H9 (cell line): ENCODE data around the gene ACTL6B. TPM values are rescaled to one million over a fixed set of nuclear protein-coding genes. Genes with fewer than 3 reads are reported as not detected.
A peak's percentile ranks its signal among the peaks of the same experiment; 100 is the strongest.

Source experiments
- DNase-seq: peaks from one replicate; pipeline ENCODE4 v3.0.0-alpha.2; 2017
- H2AFZ ChIP-seq: one replicate; pipeline ENCODE4 v1.6.1; 2013; ENCODE audit warnings: mild to moderate bottlenecking, low read length, control low read depth, moderate library complexity
- H2AK5ac ChIP-seq: 2 replicates; pipeline ENCODE4 v1.6.1; 2013; ENCODE audit warnings: low read length, control low read depth, mixed read lengths; ENCODE audit not compliant: insufficient read length
- H2BK120ac ChIP-seq: one replicate; pipeline ENCODE4 v1.6.1; 2013; ENCODE audit warnings: low read depth, mild to moderate bottlenecking, low read length, control low read depth, inconsistent platforms; ENCODE audit not compliant: poor library complexity, severe bottlenecking
- H2BK12ac ChIP-seq: 2 replicates; pipeline ENCODE4 v1.6.1; 2013; ENCODE audit warnings: low read length, control low read depth, mixed read lengths, low read depth; ENCODE audit not compliant: insufficient read length
- H2BK15ac ChIP-seq: 2 replicates; pipeline ENCODE4 v1.6.1; 2013; ENCODE audit warnings: low read depth, low read length, control low read depth
- H2BK20ac ChIP-seq: one replicate; pipeline ENCODE4 v1.6.1; 2013; ENCODE audit warnings: low read depth, mild to moderate bottlenecking, low read length, control low read depth, inconsistent platforms; ENCODE audit not compliant: poor library complexity, severe bottlenecking
- H2BK5ac ChIP-seq: 2 replicates; pipeline ENCODE4 v1.6.1; 2013; ENCODE audit warnings: low read length, control low read depth, mixed read lengths; ENCODE audit not compliant: insufficient read length
- H3K14ac ChIP-seq: 2 replicates; pipeline ENCODE4 v1.6.1; 2013; ENCODE audit warnings: low read length, control low read depth; ENCODE audit not compliant: insufficient read depth
- H3K18ac ChIP-seq: 2 replicates; pipeline ENCODE4 v1.6.1; 2013; ENCODE audit warnings: low read depth, mild to moderate bottlenecking, mixed read lengths, low read length, control low read depth; ENCODE audit not compliant: insufficient read length
- H3K23ac ChIP-seq: 2 replicates; pipeline ENCODE4 v1.6.1; 2013; ENCODE audit warnings: low read length, control low read depth, mixed read lengths, low read depth; ENCODE audit not compliant: insufficient read length
- H3K23me2 ChIP-seq: 2 replicates; pipeline ENCODE4 v1.6.1; 2013; ENCODE audit warnings: low read depth, mild to moderate bottlenecking, mixed read lengths, low read length, control low read depth; ENCODE audit not compliant: insufficient read length, poor library complexity, severe bottlenecking
- H3K27ac ChIP-seq: 2 replicates; pipeline ENCODE4 v1.5.1; 2013; ENCODE audit warnings: low read length, control low read depth, mixed read lengths, low read depth; ENCODE audit not compliant: insufficient read length
- H3K27me3 ChIP-seq: 2 replicates; pipeline ENCODE4 v1.6.1; 2013; ENCODE audit warnings: low read length, control low read depth, inconsistent platforms; ENCODE audit not compliant: insufficient read depth
- H3K4ac ChIP-seq: 2 replicates; pipeline ENCODE4 v1.6.1; 2013; ENCODE audit warnings: low read depth, mild to moderate bottlenecking, control low read depth, inconsistent platforms, low read length, moderate library complexity
- H3K4me1 ChIP-seq: 2 replicates; pipeline ENCODE4 v1.6.1; 2013; ENCODE audit warnings: low read length, control low read depth, inconsistent platforms; ENCODE audit not compliant: insufficient read depth
- H3K4me2 ChIP-seq: 2 replicates; pipeline ENCODE4 v1.6.1; 2013; ENCODE audit warnings: low read length, control low read depth, mixed read lengths; ENCODE audit not compliant: insufficient read length, insufficient read depth
- H3K56ac ChIP-seq: 2 replicates; pipeline ENCODE4 v1.6.1; 2013; ENCODE audit warnings: low read depth, mild to moderate bottlenecking, mixed read lengths, low read length, control low read depth; ENCODE audit not compliant: insufficient read length
- H3K79me1 ChIP-seq: 2 replicates; pipeline ENCODE4 v1.6.1; 2013; ENCODE audit warnings: low read depth, mild to moderate bottlenecking, moderate library complexity, low read length, control low read depth, inconsistent platforms; ENCODE audit not compliant: insufficient read depth, poor library complexity, severe bottlenecking
- H3K79me2 ChIP-seq: 2 replicates; pipeline ENCODE4 v1.6.1; 2013; ENCODE audit warnings: low read length, control low read depth, inconsistent platforms; ENCODE audit not compliant: insufficient read depth
- H3K9ac ChIP-seq: 2 replicates; pipeline ENCODE4 v1.6.1; 2013; ENCODE audit warnings: low read length, control low read depth, mixed read lengths; ENCODE audit not compliant: insufficient read length; ENCODE audit errors: extremely low read depth
- H3K9me3 ChIP-seq: one replicate; pipeline ENCODE4 v1.6.1; 2013; ENCODE audit warnings: low read depth, low read length, inconsistent platforms; ENCODE audit not compliant: control insufficient read depth
- H3T11ph ChIP-seq: one replicate; pipeline ENCODE4 v1.6.1; 2013; ENCODE audit warnings: mild to moderate bottlenecking, low read length, control low read depth, inconsistent platforms
- H4K20me1 ChIP-seq: one replicate; pipeline ENCODE4 v1.6.1; 2013; ENCODE audit not compliant: control insufficient read depth, insufficient read length, insufficient read depth
- H4K5ac ChIP-seq: 2 replicates; pipeline ENCODE4 v1.6.1; 2013; ENCODE audit warnings: low read depth, mild to moderate bottlenecking, mixed read lengths, low read length, control low read depth; ENCODE audit not compliant: insufficient read length
- H4K8ac ChIP-seq: replicated peaks from 2 replicates; pipeline ENCODE4 v1.6.1; 2013; ENCODE audit warnings: low read length, control low read depth, mixed read lengths, low read depth; ENCODE audit not compliant: insufficient read length
- H4K91ac ChIP-seq: 2 replicates; pipeline ENCODE4 v1.6.1; 2013; ENCODE audit warnings: low read depth, mild to moderate bottlenecking, moderate library complexity, mixed read lengths, low read length, control low read depth; ENCODE audit not compliant: insufficient read length
- H3K27ac Mint-ChIP-seq, 3 experiments: 2 replicates in 2 of 3; 3 replicates in 1 of 3; pipeline ENCODE4 v1.8.0; 2020 to 2021; ENCODE audit warnings: mixed read lengths in 3 of 3, mild to moderate bottlenecking in 1 of 3, moderate library complexity in 1 of 3
- H3K27me3 Mint-ChIP-seq: 2 replicates; pipeline ENCODE4 v1.8.0; 2021; ENCODE audit warnings: low read depth, mild to moderate bottlenecking, moderate library complexity, mixed read lengths
- H3K36me3 Mint-ChIP-seq, 3 experiments: 2 replicates in 2 of 3; 3 replicates in 1 of 3; pipeline ENCODE4 v1.8.0; 2020 to 2021; ENCODE audit warnings: low read depth in 3 of 3, mixed read lengths in 3 of 3; ENCODE audit not compliant: insufficient read depth in 1 of 3
- H3K4me1 Mint-ChIP-seq, 2 experiments: 2 replicates each; pipeline ENCODE4 v1.8.0; 2020; ENCODE audit warnings: mixed read lengths in 2 of 2
- H3K4me3 Mint-ChIP-seq, 2 experiments: 2 replicates in 1 of 2; 3 replicates in 1 of 2; pipeline ENCODE4 v1.8.0; 2020 to 2021; ENCODE audit warnings: mild to moderate bottlenecking in 2 of 2, mixed read lengths in 2 of 2, moderate library complexity in 1 of 2
- H3K9me3 Mint-ChIP-seq, 2 experiments: 2 replicates in 1 of 2; 3 replicates in 1 of 2; pipeline ENCODE4 v1.8.0; 2020; ENCODE audit warnings: mild to moderate bottlenecking in 2 of 2, mixed read lengths in 2 of 2, moderate library complexity in 1 of 2
- CTCF ChIP-seq: fragments of 200-600 bp; sonication (generic); conservative IDR thresholded peaks from 3 replicates; pipeline ENCODE4 v1.8.0; 2021; ENCODE audit warnings: antibody characterized with exemption, mild to moderate bottlenecking
- WGBS: extraction: QIAGEN DNeasy Blood & Tissue Kit; methylation state at CpG from one replicate; pipeline ENCODE4 v1.1.7; 2013; ENCODE audit warnings: missing lambda C conversion rate, low lambda C conversion rate, mixed read lengths; ENCODE audit not compliant: insufficient read length; ENCODE audit errors: extremely low coverage; 5-methylcytosine and 5-hydroxymethylcytosine counted together
- total RNA-seq: library from RNA; stranded (reverse); gene quantifications from 2 replicates; pipeline ENCODE4 v1.2.1, GENCODE V29; 2021

Gene ACTL6B
- total RNA-seq, 1 experiment from 2014 or later: 0.50 TPM

DNA sequence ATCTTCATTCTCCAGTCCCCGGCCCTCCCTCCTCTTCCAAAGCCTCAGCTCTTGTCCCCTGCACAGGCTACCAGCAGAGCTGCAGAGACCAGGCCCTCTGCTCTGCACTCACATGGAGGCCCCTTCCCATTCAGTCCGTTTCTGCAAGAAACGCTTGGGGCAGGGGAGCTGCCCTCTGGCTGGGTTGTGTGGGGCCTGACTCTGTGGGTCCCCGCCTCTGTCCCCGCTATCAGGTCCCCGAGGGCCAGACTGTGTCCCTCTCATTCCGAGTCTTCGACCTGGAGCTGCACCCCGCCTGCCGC lies 52.6 kb downstream of the ACTL6B start:
- Histone ChIP-seq H2BK12ac (no peak overlapping the region), H3K27ac (no peak overlapping the region), H2BK15ac (no peak overlapping the region), H3K56ac (no peak overlapping the region), H3K79me1 (no peaks in the 10 kb centered on the region), H4K5ac (no peak overlapping the region), H4K20me1 (no peaks in the 10 kb centered on the region), H3K9ac (peak overlapping the region; percentile 53), H3K9me3 (no peaks in the 10 kb centered on the region), H3K23ac (no peak overlapping the region), H2AFZ (no peak overlapping the region), H2BK120ac (no peak overlapping the region), H2BK5ac (no peak overlapping the region), H3K18ac (no peak overlapping the region), H3K4me2 (peak overlapping the region; percentile 72), H3K14ac (peak overlapping the region; percentile 16; the same call in 1 of the 2 replicates), H2BK20ac (no peak overlapping the region), H3K27me3 (no peaks in the 10 kb centered on the region), H2AK5ac (no peak overlapping the region), H4K91ac (no peak overlapping the region), H3K79me2 (no peaks in the 10 kb centered on the region), H3K4ac (no peak overlapping the region), H3K23me2 (peaks cover 35% of the 10 kb centered on the region), H3T11ph (no peak overlapping the region), H4K8ac (no peak overlapping the region), H3K4me1 (peaks cover 4% of the 10 kb centered on the region; the same call in 1 of the 2 replicates)
- no peak for DNase-seq
- Mint-ChIP-seq H3K4me3 (peak overlapping the region; percentile 73 to 89), H3K36me3 (peaks cover 0 to 27% (median 13%) of the 10 kb centered on the region in 3 experiments; a peak in 5 of 7 replicates), H3K27me3 (peaks cover 25% of the 10 kb centered on the region), H3K4me1 (peaks cover 30 to 50% of the 10 kb centered on the region in 2 experiments), H3K9me3 (no peaks in the 10 kb centered on the region), H3K27ac (peak overlapping the region; percentile 84 to 95 (median 92); a peak in 6 of 7 replicates)
- no peak for TF ChIP-seq CTCF
- WGBS: no CpG with 5 or more reads among the region's 10 CpGs
